Mucosa of stomach (tissue), 1 donor: ENCODE data around the gene CASQ1.

Experiments
- H3K27me3 ChIP-seq: one replicate; pipeline ENCODE4 v1.7.0; 2013; ENCODE audit warnings: mild to moderate bottlenecking, low read length; ENCODE audit not compliant: control insufficient read depth, insufficient read depth
- H3K36me3 ChIP-seq: one replicate; pipeline ENCODE4 v1.7.0; 2013; ENCODE audit warnings: low read length; ENCODE audit not compliant: control insufficient read depth, insufficient read depth
- H3K4me1 ChIP-seq: one replicate; pipeline ENCODE4 v1.7.0; 2013; ENCODE audit warnings: mild to moderate bottlenecking, low read length; ENCODE audit not compliant: control insufficient read depth, insufficient read depth
- H3K4me3 ChIP-seq: one replicate; pipeline ENCODE4 v1.7.0; 2013; ENCODE audit warnings: low read length
- H3K9ac ChIP-seq: one replicate; pipeline ENCODE4 v1.7.0; 2013; ENCODE audit warnings: mild to moderate bottlenecking, low read length, moderate library complexity
- H3K9me3 ChIP-seq: one replicate; pipeline ENCODE4 v1.7.0; 2013; ENCODE audit warnings: mild to moderate bottlenecking, low read length, moderate library complexity; ENCODE audit not compliant: control insufficient read depth
- donor health status: Pancreatic carcinoma.

CASQ1 gene

GRCh38 chr1:160158534-160158933, 31.8 kb upstream of the CASQ1 start:
- Histone ChIP-seq H3K27me3 (no peaks in the 10 kb centered on the region), H3K36me3 (no peaks in the 10 kb centered on the region), H3K9me3 (no peaks in the 10 kb centered on the region), H3K4me1 (no peaks in the 10 kb centered on the region), H3K9ac (no peak overlapping the region), H3K4me3 (no peak overlapping the region)

- no peak overlapping the region for H3K9ac ChIP-seq
- H3K27me3 ChIP-seq = no peaks in the 10 kb centered on the region
- no peaks in the 10 kb centered on the region for H3K9me3 ChIP-seq
- no peaks in the 10 kb centered on the region for H3K36me3 ChIP-seq
- H3K4me3 ChIP-seq = no peak overlapping the region
- H3K4me1 ChIP-seq = no peaks in the 10 kb centered on the region
Observed at GRCh38 chr1:160159846-160160245, 30.5 kb upstream of the CASQ1 start.

- no peaks in the 10 kb centered on the region for H3K9me3 ChIP-seq
- H3K27me3 ChIP-seq = no peaks in the 10 kb centered on the region
- no peaks in the 10 kb centered on the region for H3K4me1 ChIP-seq
- no peaks in the 10 kb centered on the region for H3K36me3 ChIP-seq
- no peak overlapping the region for H3K9ac ChIP-seq
- H3K4me3 ChIP-seq = no peak overlapping the region
Observed at GRCh38 chr1:160161965-160162705, 28.2 kb upstream of the CASQ1 start.

- no peaks in the 10 kb centered on the region for H3K4me1 ChIP-seq
- H3K27me3 ChIP-seq = no peaks in the 10 kb centered on the region
- no peaks in the 10 kb centered on the region for H3K36me3 ChIP-seq
- H3K9me3 ChIP-seq = no peaks in the 10 kb centered on the region
- no peak overlapping the region for H3K9ac ChIP-seq
- H3K4me3 ChIP-seq = no peak overlapping the region
Observed at GRCh38 chr1:160162931-160163330, 27.4 kb upstream of the CASQ1 start.

GRCh38 chr1:160163615-160164014, 26.8 kb upstream of the CASQ1 start:
- Histone ChIP-seq H3K36me3 (no peaks in the 10 kb centered on the region), H3K4me1 (no peaks in the 10 kb centered on the region), H3K4me3 (no peak overlapping the region), H3K9ac (no peak overlapping the region), H3K9me3 (no peaks in the 10 kb centered on the region), H3K27me3 (no peaks in the 10 kb centered on the region)

GRCh38 chr1:160164121-160164520, 26.3 kb upstream of the CASQ1 start:
- Histone ChIP-seq H3K9ac (no peak overlapping the region), H3K9me3 (no peaks in the 10 kb centered on the region), H3K4me3 (no peak overlapping the region), H3K27me3 (no peaks in the 10 kb centered on the region), H3K4me1 (no peaks in the 10 kb centered on the region), H3K36me3 (no peaks in the 10 kb centered on the region)

- Histone ChIP-seq H3K27me3 (no peaks in the 10 kb centered on the region), H3K4me3 (no peak overlapping the region), H3K9me3 (no peaks in the 10 kb centered on the region), H3K36me3 (no peaks in the 10 kb centered on the region), H3K4me1 (no peaks in the 10 kb centered on the region), H3K9ac (no peak overlapping the region)
Observed at GRCh38 chr1:160166166-160166868, 24.1 kb upstream of the CASQ1 start.

- Histone ChIP-seq H3K27me3 (no peaks in the 10 kb centered on the region), H3K4me3 (no peak overlapping the region), H3K4me1 (no peaks in the 10 kb centered on the region), H3K9ac (no peak overlapping the region), H3K9me3 (no peaks in the 10 kb centered on the region), H3K36me3 (no peaks in the 10 kb centered on the region)
Observed at GRCh38 chr1:160167056-160167455, 23.3 kb upstream of the CASQ1 start.

GRCh38 chr1:160167580-160167979, 22.8 kb upstream of the CASQ1 start:
- Histone ChIP-seq H3K4me3 (no peak overlapping the region), H3K9ac (no peak overlapping the region), H3K27me3 (no peaks in the 10 kb centered on the region), H3K4me1 (no peaks in the 10 kb centered on the region), H3K36me3 (no peaks in the 10 kb centered on the region), H3K9me3 (no peaks in the 10 kb centered on the region)

- Histone ChIP-seq H3K4me3 (no peak overlapping the region), H3K36me3 (no peaks in the 10 kb centered on the region), H3K4me1 (no peaks in the 10 kb centered on the region), H3K9me3 (no peaks in the 10 kb centered on the region), H3K9ac (no peak overlapping the region), H3K27me3 (no peaks in the 10 kb centered on the region)
Observed at GRCh38 chr1:160168016-160168415, 22.4 kb upstream of the CASQ1 start.

- Histone ChIP-seq H3K9me3 (no peaks in the 10 kb centered on the region), H3K36me3 (no peaks in the 10 kb centered on the region), H3K9ac (no peak overlapping the region), H3K27me3 (no peaks in the 10 kb centered on the region), H3K4me3 (no peak overlapping the region), H3K4me1 (no peaks in the 10 kb centered on the region)
Observed at GRCh38 chr1:160168609-160169369, 21.6 kb upstream of the CASQ1 start.
